Mammary epithelial cell (primary cell): Measurements from ENCODE around the gene SPC25.

Experiments used
- CTCF ChIP-seq, 2 donors: IDR thresholded peaks in 1 of 2; conservative IDR thresholded peaks in 1 of 2; 2 replicates each; pipeline ENCODE4 v1.5.1; 2011 to 2012; ENCODE audit warnings: inconsistent platforms in 2 of 2, low read length in 2 of 2, mild to moderate bottlenecking in 2 of 2, control low read depth in 1 of 2, low read depth in 1 of 2; ENCODE audit not compliant: insufficient read depth in 1 of 2; ENCODE audit errors: extremely low read depth in 1 of 2
- EZH2 ChIP-seq: IDR thresholded peaks from 2 replicates; pipeline ENCODE4 v1.6.1; 2012; ENCODE audit warnings: low read length, inconsistent platforms, borderline replicate concordance

GRCh38 chr2:168831662-168832061, 58.6 kb downstream of the SPC25 start:
- no peak for TF ChIP-seq EZH2
- no peak for TF ChIP-seq CTCF (conservative IDR thresholded peaks at IDR 0.05 in 1 of 2, IDR thresholded peaks at IDR 0.05 in 1 of 2; ENCODE audit: extremely low read depth in 1 of 2, insufficient read depth in 1 of 2, low read depth in 1 of 2, low read length in 2 of 2)
